Skeletal muscle tissue (tissue), 4 donors: ENCODE measurements around the gene C5. TPM values are rescaled to one million over a fixed set of nuclear protein-coding genes. Genes with fewer than 3 reads are reported as not detected.
"Not testable (repeated sequence)": the region's sequence is repeated elsewhere in the genome, so short reads cannot be mapped to it uniquely, and the experiment has no call there.

Source experiments
- H3K27ac ChIP-seq: one replicate; pipeline ENCODE4 v1.7.0; 2013; ENCODE audit warnings: mild to moderate bottlenecking, low read depth, low read length, inconsistent platforms
- H3K27me3 ChIP-seq, 3 donors: one replicate each; pipeline ENCODE4 v1.7.0; 2013; ENCODE audit warnings: low read length in 3 of 3; ENCODE audit not compliant: control insufficient read depth in 3 of 3, insufficient read depth in 3 of 3
- H3K36me3 ChIP-seq, 3 donors: one replicate each; pipeline ENCODE4 v1.7.0; 2013; ENCODE audit warnings: low read length in 3 of 3; ENCODE audit not compliant: control insufficient read depth in 3 of 3, insufficient read depth in 3 of 3
- H3K4me1 ChIP-seq, 3 donors: one replicate each; pipeline ENCODE4 v1.7.0; 2013; ENCODE audit warnings: low read length in 3 of 3, mild to moderate bottlenecking in 3 of 3; ENCODE audit not compliant: control insufficient read depth in 3 of 3, insufficient read depth in 3 of 3
- H3K4me3 ChIP-seq, 3 donors: one replicate each; pipeline ENCODE4 v1.7.0; 2013; ENCODE audit warnings: low read length in 3 of 3
- H3K9ac ChIP-seq, 3 donors: one replicate each; pipeline ENCODE4 v1.7.0; 2013; ENCODE audit warnings: low read length in 3 of 3, mild to moderate bottlenecking in 3 of 3, moderate library complexity in 2 of 3, low read depth in 1 of 3
- H3K9me3 ChIP-seq, 3 donors: one replicate each; pipeline ENCODE4 v1.7.0; 2013; ENCODE audit warnings: low read length in 3 of 3; ENCODE audit not compliant: control insufficient read depth in 3 of 3
- total RNA-seq: library from RNA; depleted of rRNA; stranded (reverse); fragments of >200 nt; gene quantifications from one replicate; pipeline ENCODE4 v1.2.3, GENCODE V29; 2014
- donor health status: Osteomylitis.

The C5 gene
- total RNA-seq, result 9.9 TPM

- Histone ChIP-seq H3K4me1 (no peaks in the 10 kb centered on the region), H3K4me3 (no peak within 1 kb of the TSS), H3K27ac (no peak within 1 kb of the TSS), H3K9me3 (no peaks in the 10 kb centered on the region), H3K27me3 (no peaks in the 10 kb centered on the region), H3K9ac (no peak within 1 kb of the TSS), H3K36me3 (no peaks in the 10 kb centered on the region)
Observed at GRCh38 chr9:121050128-121050988, at the start of gene C5. TSS of gene C5 (minus strand) at chr9:121050275. CDS start at chr9:121050246, 29 bp downstream.

DNA sequence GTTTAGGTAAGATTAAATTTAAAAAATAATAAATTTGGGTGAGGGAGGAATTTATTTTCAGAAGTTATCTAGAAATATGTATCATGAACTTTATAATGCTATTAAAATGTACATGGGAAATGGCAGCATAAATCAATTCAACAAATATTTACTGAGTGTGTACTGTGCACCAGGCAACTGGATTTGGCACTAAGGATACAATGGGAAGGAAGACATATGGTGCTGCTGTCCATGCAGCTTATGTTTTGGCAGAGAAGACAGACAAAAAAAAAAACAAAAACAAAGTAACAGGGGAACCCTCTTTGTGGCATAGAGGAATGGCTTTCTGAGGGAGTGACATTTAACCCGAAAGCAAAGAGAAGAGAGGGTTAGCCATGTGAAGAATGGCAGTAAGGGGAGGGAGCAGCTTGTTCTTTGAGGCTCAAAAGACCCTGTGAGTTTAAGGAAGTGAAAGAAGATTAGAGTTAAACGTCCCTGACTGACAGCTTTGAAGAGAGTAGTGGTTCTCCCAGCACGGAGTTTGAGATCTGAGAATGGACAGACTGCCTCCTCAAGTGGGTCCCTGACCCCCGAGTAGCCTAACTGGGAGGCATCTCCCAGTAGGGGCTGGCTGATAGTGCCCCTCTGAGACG is 48.6 kb upstream of the C5 start:
- no peaks in the 10 kb centered on the region for H3K4me1 ChIP-seq
- no peak overlapping the region for H3K4me3 ChIP-seq
- no peaks in the 10 kb centered on the region for H3K27me3 ChIP-seq
- no peaks in the 10 kb centered on the region for H3K9me3 ChIP-seq
- H3K27ac ChIP-seq, result no peak overlapping the region
- no peaks in the 10 kb centered on the region for H3K36me3 ChIP-seq
- H3K9ac ChIP-seq, result no peak overlapping the region

DNA sequence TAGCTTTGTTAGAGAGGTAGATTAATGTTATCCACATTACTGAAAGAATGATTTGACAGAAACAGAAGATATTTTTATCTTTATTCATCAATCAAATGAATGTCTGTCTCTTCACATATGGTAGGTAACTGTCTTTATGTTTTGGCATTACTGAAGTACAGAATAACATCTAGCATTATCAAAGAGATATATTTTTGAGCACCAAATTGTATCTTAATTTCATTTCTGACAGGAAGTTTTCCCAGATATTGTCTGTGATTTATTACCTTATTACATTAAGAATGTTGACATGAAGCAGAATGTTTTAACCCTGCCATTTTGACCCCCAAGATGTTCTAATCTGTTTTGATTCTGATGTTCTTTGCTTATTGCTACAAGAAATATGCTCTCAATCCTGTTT is 45.0 kb upstream of the C5 start:
- Histone ChIP-seq H3K4me1 (no peaks in the 10 kb centered on the region), H3K4me3 (no peak overlapping the region), H3K36me3 (no peaks in the 10 kb centered on the region), H3K9ac (no peak overlapping the region), H3K27ac (no peak overlapping the region), H3K9me3 (no peaks in the 10 kb centered on the region), H3K27me3 (no peaks in the 10 kb centered on the region)

GRCh38 chr9:121090743-121091142 is 40.7 kb upstream of the C5 start:
- not testable (repeated sequence) for H3K9me3 ChIP-seq, H3K27ac ChIP-seq, H3K9ac ChIP-seq, H3K4me1 ChIP-seq, H3K36me3 ChIP-seq, H3K27me3 ChIP-seq, H3K4me3 ChIP-seq

GRCh38 chr9:121088576-121088975 is 38.5 kb upstream of the C5 start:
- H3K9ac ChIP-seq, result no peak overlapping the region
- peaks cover 0 to 4% (median 0%) of the 10 kb centered on the region in 3 donors for H3K36me3 ChIP-seq
- H3K4me1 ChIP-seq, result no peaks in the 10 kb centered on the region
- H3K9me3 ChIP-seq, result no peaks in the 10 kb centered on the region
- no peak overlapping the region for H3K4me3 ChIP-seq
- no peak overlapping the region for H3K27ac ChIP-seq
- H3K27me3 ChIP-seq, result no peaks in the 10 kb centered on the region

DNA sequence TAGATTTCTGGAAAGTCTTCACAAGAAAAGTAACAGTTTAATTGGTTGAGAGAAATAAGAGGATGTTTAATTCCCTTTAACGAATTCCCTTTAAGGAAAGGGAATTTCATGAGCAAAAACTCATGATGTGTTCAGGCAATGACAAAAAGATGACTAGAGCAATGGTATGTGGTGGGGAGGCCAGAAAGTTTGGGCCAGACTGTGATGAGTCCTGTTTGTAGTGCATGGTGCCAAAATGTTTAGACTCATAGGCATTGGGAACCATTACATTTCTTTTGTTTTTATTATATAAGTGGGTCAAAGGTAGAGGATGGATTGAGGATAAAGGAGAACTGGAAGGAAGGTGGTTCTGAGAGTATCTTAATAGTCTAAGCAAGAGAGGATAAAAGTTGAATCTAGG is 35.6 kb upstream of the C5 start:
- peaks cover 0 to 7% (median 6%) of the 10 kb centered on the region in 3 donors for H3K36me3 ChIP-seq
- H3K9ac ChIP-seq, result no peak overlapping the region
- no peaks in the 10 kb centered on the region for H3K9me3 ChIP-seq
- no peaks in the 10 kb centered on the region for H3K27me3 ChIP-seq
- H3K4me1 ChIP-seq, result no peaks in the 10 kb centered on the region
- H3K27ac ChIP-seq, result no peak overlapping the region
- no peak overlapping the region for H3K4me3 ChIP-seq

GRCh38 chr9:121082075-121082474 is 32.0 kb upstream of the C5 start:
- Histone ChIP-seq H3K9me3 (no peaks in the 10 kb centered on the region), H3K36me3 (peaks cover 0 to 7% (median 6%) of the 10 kb centered on the region in 3 donors), H3K4me3 (no peak overlapping the region), H3K9ac (no peak overlapping the region), H3K27ac (no peak overlapping the region), H3K4me1 (no peaks in the 10 kb centered on the region), H3K27me3 (no peaks in the 10 kb centered on the region)

GRCh38 chr9:121075251-121076036 is 25.4 kb upstream of the C5 start:
- Histone ChIP-seq H3K27me3 (peaks cover 0 to 9% (median 8%) of the 10 kb centered on the region in 3 donors), H3K9me3 (no peaks in the 10 kb centered on the region), H3K4me3 (peak overlapping the region; percentile 80 to 87 (median 83)), H3K27ac (peak overlapping the region; percentile 81), H3K36me3 (no peaks in the 10 kb centered on the region), H3K9ac (peak overlapping the region; percentile 58 to 77 (median 69)), H3K4me1 (peaks cover 13 to 24% (median 14%) of the 10 kb centered on the region in 3 donors)

DNA sequence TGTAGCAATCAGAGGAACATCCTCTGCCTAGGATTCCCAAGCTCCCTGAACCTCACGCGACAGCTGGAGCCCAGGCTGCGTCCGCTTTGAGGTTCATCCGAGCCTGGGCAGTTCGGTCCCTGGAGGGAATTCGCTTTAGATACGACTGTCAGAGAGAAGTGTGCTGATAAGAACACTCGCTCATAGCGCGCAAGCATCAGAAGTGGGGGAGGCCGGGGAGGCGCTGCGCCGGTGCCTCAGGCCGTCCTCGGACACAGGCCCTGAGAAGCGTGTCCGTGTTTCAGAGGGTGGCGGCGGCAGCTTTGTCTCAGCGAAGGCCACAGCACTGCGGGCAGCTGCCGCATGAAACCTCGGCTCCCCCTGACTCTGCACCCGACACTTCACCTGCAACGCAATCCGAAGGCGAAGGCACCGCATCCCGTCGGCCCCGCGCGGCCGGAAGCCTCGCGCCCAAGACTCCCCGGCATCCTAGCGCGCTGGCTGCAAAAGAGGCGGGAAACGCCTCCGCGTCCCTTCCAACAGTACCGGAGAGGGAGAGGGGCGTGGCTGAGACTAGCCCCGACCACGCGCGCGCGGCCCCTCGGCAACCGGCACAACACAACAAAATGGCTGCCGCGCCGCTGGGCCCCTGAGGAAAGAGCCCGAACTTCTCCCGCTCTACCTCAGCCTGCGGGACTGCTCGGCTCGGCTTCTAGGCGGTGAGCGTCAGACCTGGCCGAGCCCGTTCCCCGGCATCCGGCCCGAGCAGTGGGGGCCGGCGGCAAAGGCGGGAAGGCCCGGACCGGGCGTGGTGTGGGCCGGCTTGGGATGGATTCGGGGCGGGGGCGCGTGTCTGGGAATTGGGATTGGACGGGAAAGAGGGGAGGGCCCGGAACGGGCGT is 24.5 kb upstream of the C5 start, which contains the start of gene CNTRL:
TSS of gene CNTRL (plus strand) at position 586 of the 881 bp plus-strand sequence. CDS start 13,372 bp downstream, outside the sequence.
- peaks cover 13 to 24% (median 14%) of the 10 kb centered on the region in 3 donors for H3K4me1 ChIP-seq
- peak within 1 kb of the TSS; percentile 58 to 77 (median 69) for H3K9ac ChIP-seq
- H3K27ac ChIP-seq, result peak within 1 kb of the TSS; percentile 81
- no peaks in the 10 kb centered on the region for H3K9me3 ChIP-seq
- H3K27me3 ChIP-seq, result peaks cover 0 to 12% (median 9%) of the 10 kb centered on the region in 3 donors
- no peaks in the 10 kb centered on the region for H3K36me3 ChIP-seq
- H3K4me3 ChIP-seq, result peak within 1 kb of the TSS; percentile 80 to 87 (median 83)
